HL-60 (cell line): ENCODE measurements around the gene COPB1.

Source experiments
- CTCF ChIP-seq: IDR thresholded peaks from one replicate; pipeline ENCODE4 v1.5.1; 2011; ENCODE audit warnings: low read length, control low read depth, inconsistent platforms; ENCODE audit not compliant: insufficient read depth
- POLR2AphosphoS5 ChIP-seq: IDR thresholded peaks from 2 replicates; pipeline ENCODE4 v1.6.1; 2012; ENCODE audit warnings: low read depth
- REST ChIP-seq: IDR thresholded peaks from 2 replicates; pipeline ENCODE4 v1.6.1; 2012; ENCODE audit warnings: low read depth; ENCODE audit not compliant: insufficient replicate concordance

- no peak for TF ChIP-seq CTCF
- no peak for TF ChIP-seq POLR2AphosphoS5
- no peak for TF ChIP-seq REST
Observed at GRCh38 chr11:14502039-14502438, 2.4 kb upstream of the COPB1 start.
